GM19467 (cell line): ENCODE data around the gene C17orf58.
A peak's percentile ranks its signal among the peaks of the same experiment; 100 is the strongest.
"Not testable (repeated sequence)": the region's sequence is repeated elsewhere in the genome, so short reads cannot be mapped to it uniquely, and the experiment has no call there.

Experiments
- ATAC-seq: cut with Tn5 transposase; IDR thresholded peaks from one replicate; pipeline ENCODE4 v1.9.1; 2021; ENCODE audit warnings: mild to moderate bottlenecking, moderate library complexity; ENCODE audit not compliant: unreplicated experiment

C17orf58 gene

GRCh38 chr17:67996301-67997171, at the start of gene C17orf58:
TSS of gene C17orf58 (minus strand) at chr17:67996469. CDS start at chr17:67996198, 271 bp downstream.
- not testable (repeated sequence) for ATAC-seq

DNA sequence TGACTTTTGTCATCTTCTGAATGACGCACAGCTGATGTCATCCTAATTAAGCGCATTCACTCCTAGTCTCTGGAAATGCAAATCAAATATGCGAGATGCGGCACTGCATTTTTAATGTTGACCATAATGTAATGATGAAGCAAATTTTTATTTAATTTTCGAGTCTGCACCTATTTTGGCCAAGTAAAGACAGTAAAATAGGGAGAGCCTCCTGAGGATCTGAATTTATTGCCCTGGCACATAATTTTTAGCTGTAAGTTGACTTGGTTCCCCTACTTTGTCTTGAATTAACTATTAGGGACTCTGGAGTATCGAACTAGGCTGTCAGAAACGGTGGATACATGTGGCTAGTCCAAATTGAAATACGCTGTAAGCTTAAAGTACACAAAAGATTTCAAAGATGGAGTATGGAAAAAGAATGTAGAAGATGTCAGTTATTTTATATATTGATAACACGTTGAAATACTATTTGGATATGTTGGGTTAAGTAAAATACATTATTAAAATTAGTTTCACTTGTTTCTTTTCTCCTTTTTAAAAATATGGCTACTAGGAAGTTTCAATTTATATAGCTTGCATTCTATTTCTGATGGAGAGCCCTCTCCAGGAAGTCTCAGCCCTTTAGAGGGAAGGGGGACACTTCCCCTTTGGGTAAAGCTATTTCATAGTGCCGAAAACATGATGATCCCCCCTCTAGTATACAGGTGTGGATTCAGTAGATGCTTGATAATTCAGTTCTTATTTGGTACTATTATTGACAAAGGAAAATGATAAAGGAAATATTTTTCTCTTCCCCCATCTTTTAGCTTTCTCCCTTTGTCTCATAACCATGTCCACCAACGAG, 40.3 kb upstream of the C17orf58 start:
- ATAC-seq = no peak

DNA sequence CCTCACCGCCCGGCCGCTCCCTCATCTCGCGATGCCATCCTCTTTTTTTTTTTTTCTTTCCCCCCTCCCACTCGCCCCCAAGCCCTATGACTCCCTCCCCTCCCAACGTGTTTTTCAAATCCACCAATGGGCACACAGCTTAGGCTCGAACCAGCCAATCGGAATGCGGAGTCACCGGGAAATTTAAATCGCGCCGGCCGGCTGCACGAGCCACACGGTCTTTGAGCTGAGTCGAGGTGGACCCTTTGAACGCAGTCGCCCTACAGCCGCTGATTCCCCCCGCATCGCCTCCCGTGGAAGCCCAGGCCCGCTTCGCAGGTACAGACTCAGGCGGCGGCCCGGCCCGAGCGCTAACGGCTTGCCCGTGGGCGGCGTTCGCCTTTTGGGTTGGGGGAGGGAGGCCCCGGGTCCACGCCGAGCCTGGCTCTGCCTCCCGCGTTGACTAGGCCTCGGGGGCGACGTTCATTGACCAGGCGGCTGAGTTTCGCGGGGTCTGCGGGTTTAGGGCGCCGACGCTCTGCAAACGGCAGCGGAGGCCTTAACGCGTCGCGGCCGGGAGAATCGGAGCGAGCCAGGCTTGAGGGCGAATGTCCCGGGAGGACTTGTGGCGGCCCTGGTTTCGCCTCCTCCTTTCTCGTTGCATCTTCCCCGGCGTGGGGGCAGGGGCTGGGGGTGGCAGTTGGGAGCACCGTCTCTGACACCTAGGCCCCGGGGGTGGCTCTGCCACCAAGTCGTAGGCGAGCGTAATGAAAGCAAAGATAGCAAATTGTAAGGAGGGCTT, 39.4 kb upstream of the C17orf58 start, which contains the start of gene KPNA2:
KPNA2 (plus strand) TSS at position 213 of the 781 bp plus-strand sequence. CDS start 1,398 bp downstream, outside the sequence.
- peak; percentile 85 for ATAC-seq

GRCh38 chr17:68035131-68035522, 38.9 kb upstream of the C17orf58 start:
- peak; percentile 85 for ATAC-seq

DNA sequence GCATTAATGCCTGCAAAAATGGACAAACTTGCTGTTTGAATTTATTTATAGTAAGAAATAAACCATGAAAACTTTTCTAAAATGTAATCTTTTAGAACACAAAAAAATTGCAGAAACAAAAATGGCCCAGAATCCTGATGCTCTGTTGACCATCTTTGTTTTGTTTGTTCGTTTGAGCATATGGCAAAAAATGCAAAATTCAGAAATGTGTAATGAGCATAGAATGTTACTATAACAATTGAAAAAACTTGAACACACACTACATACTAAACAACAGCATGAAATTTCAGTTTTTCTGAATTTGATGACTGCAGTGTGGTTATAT, 38.1 kb upstream of the C17orf58 start:
- ATAC-seq = no peak

- no peak for ATAC-seq
Observed at GRCh38 chr17:68033636-68034451, 37.6 kb upstream of the C17orf58 start.

DNA sequence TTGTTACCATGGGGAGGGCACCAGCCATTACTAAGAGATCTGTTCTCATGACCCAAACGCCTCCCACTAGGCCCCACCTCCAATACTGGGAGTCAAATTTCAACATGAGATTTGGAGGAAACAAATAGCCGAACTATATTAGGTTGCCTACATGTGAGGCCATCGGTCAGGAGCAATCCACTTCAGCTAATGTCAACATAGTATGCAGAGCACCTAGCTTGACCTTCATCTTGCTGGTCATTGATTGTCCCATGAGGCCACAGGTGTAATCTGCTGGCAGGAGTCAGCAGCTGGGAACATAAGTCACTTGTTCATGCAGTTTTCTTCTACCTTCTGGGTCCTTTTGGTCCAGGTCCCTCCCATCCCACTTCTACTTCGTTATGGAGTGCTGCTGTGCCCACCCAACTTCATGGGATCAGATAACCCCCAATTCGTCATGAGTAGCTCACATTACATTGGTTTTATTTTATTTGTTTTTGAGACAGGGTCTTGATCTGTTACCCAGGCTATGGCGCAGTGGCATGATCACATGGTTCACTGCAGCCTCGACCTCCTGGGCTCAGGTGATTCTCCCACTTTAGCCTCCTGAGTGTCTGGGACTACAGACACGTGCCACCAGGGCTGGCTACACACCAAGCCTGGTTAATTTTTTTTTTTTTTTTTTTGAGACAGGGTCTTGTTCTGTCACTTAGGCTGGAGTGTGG, 33.4 kb upstream of the C17orf58 start:
- no peak for ATAC-seq

GRCh38 chr17:68022547-68022946, 26.3 kb upstream of the C17orf58 start:
- ATAC-seq = not testable (repeated sequence)

- no peak for ATAC-seq
Observed at GRCh38 chr17:68021963-68022362, 25.7 kb upstream of the C17orf58 start.

- ATAC-seq = not testable (repeated sequence)
Observed at GRCh38 chr17:68020791-68021190, 24.5 kb upstream of the C17orf58 start.

- ATAC-seq = no peak
Observed at GRCh38 chr17:68020409-68020756, 24.1 kb upstream of the C17orf58 start.

GRCh38 chr17:68019675-68020408, 23.6 kb upstream of the C17orf58 start:
- ATAC-seq = peak; percentile 89

GRCh38 chr17:68019336-68019674, 23.0 kb upstream of the C17orf58 start:
- ATAC-seq = no peak

GRCh38 chr17:68018493-68018892, 22.2 kb upstream of the C17orf58 start:
- ATAC-seq = not testable (repeated sequence)

GRCh38 chr17:68016838-68017237, 20.6 kb upstream of the C17orf58 start:
- ATAC-seq = no peak

DNA sequence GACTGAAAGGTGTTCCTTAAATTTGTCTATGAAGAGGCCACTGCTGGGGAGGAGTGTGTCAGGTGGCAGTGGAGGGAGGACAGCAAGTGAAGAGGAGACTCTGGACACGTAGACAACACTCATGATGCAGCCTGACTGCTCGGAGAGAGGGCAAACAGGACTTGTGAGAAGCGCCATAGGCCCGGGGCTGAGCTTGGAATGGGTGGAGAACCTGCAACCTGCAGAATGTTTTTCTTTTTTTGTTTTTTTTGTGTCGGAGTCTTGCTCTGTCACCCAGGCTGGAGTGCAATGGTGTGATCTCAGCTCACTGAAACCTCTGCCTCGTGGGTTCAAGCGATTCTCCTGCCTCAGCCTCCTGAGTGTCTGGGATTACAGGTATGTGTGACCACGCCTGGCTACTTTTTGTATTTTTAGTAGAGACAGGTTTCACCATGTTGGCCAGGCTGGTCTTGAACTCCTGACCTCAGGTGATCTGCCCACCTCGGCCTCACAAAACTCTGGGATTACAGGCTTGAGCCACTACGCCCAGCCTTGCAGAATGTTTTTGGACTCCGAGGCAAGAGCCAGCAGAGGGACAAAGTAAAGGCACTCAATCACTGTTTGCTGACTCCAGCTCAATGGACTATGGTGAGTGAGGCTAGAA, 18.9 kb upstream of the C17orf58 start:
- ATAC-seq = no peak

- ATAC-seq = no peak
Observed at GRCh38 chr17:68013385-68013784, 17.1 kb upstream of the C17orf58 start.

DNA sequence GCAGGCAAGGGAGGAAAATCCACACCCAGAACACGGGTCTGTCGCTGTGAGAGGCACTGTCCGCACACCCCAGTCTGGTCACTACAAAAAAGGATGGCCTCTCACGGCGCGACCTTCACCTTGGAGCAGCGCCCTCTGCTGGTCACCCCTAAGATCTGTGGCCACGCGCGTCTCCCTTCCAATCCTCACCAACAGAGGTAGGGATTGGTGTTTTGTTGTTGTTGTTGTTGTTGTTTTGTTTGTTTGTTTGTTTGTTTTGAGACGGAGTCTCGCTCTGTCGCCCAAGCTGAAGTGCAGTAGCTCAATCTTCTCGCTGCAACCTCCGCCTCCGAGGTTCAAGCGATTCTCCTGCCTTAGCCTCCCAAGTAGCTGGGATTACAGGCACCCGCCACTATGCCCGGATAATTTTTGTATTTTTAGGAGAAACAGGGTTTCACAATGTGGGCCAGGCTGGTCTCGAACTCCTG, 15.0 kb upstream of the C17orf58 start:
- no peak for ATAC-seq
